RWPE1 (cell line): ENCODE measurements around the gene SLC38A1.

Experiments used
- CTCF ChIA-PET: fragments of 350-600 bp; sonication (Branson Sonifier 250); formaldehyde crosslinking; extraction: SDS; loops from one replicate; lab custom pipeline; 2021; lab: Yijun Ruan, JAX
- POLR2A ChIA-PET: fragments of 400-600 bp; formaldehyde crosslinking; extraction: SDS; loops from one replicate; lab custom pipeline; 2020; ENCODE audit warnings: antibody characterized with exemption; ENCODE audit not compliant: low non-redundant PET; lab: Yijun Ruan, JAX
- DNase-seq: peaks from one replicate; pipeline ENCODE4 v3.0.0; 2012; ENCODE audit warnings: low spot score
- H3K27ac ChIP-seq: fragments of 450-650 bp; 2 replicates; pipeline ENCODE4 v1.5.1; 2017
- TF ChIP-seq, protein P1 (sequence below): fragments of 450-650 bp; conservative IDR thresholded peaks from 2 replicates; pipeline ENCODE4 v1.5.1; 2017; ENCODE audit warnings: low read depth, mild to moderate bottlenecking

SLC38A1 gene

DNA sequence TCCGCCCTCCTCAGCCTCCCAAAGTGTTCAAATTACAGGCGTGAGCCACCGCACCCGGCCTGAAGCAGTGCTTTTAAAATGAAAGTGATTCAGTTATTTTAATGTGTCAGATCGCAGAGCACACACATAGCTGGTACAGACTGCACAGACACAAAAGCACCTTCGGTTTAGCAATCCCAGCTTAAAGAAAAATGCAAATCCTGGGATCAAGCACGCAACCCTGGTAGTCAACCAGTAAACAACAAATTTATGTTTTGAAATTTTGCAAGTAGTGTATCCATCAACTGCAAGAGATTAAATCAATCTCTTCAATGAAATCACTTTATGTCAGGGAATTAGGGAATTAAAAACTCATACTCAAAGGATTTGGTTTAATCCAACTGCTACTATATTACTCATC is 28.4 kb downstream of the SLC38A1 start:
- POLR2A ChIA-PET = no interaction called here
- H3K27ac ChIP-seq = no peak overlapping the region
- CTCF ChIA-PET = no interaction called here
- DNase-seq = no peak
- TF ChIP-seq, protein P1, sequence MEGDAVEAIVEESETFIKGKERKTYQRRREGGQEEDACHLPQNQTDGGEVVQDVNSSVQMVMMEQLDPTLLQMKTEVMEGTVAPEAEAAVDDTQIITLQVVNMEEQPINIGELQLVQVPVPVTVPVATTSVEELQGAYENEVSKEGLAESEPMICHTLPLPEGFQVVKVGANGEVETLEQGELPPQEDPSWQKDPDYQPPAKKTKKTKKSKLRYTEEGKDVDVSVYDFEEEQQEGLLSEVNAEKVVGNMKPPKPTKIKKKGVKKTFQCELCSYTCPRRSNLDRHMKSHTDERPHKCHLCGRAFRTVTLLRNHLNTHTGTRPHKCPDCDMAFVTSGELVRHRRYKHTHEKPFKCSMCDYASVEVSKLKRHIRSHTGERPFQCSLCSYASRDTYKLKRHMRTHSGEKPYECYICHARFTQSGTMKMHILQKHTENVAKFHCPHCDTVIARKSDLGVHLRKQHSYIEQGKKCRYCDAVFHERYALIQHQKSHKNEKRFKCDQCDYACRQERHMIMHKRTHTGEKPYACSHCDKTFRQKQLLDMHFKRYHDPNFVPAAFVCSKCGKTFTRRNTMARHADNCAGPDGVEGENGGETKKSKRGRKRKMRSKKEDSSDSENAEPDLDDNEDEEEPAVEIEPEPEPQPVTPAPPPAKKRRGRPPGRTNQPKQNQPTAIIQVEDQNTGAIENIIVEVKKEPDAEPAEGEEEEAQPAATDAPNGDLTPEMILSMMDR = no peak

DNA sequence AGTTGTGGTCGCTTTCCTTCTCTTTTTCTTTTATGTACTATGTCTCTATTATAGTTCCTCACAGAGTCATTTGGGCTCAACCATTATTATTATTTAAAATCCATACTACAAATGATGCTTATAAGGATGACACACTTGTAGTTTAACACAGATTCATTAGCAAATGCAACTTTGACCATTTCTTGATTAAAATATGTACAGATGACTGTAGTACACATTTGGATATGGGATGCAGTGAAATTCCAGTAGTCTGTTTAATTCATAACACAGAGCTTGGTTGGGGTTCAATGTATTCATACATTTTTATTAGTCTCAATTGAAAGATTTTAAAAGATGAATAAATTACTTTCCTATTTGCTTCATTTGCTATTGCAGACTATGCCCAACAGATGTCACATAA is 30.0 kb downstream of the SLC38A1 start:
- DNase-seq = no peak
- POLR2A ChIA-PET = no interaction called here
- H3K27ac ChIP-seq = no peak overlapping the region
- TF ChIP-seq, protein P1 = no peak
- CTCF ChIA-PET = no interaction called here

DNA sequence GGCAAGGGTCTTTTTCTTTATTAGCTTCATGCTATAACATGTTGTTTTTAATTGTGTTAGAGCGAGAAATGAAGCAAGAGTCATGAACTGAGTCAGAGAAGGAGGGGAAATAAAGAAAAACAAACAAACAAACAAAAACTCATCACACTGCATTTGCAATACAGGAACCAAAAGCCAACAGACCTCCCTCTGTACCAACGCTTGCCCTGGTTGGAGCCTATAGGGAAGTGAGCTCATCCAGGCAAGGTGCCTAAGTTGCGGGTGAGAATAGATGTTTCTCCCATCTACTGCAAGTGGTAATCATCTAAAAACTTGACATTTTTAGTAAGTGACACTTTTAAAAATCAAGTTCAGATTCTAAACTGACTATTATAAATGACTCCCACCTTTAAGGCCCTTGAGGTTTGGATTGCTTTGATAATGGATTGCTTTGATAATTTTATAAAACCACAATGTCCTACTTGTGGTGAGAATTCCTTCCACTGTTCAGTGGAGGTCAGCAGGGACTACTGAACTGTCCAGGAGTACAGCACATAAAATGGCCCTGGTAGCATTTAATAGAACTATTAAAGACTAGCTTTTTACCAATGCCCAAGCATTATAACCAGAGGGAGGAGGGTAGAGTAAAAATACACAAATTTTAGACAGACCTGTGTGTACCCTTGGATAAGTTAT is 31.3 kb downstream of the SLC38A1 start:
- DNase-seq = no peak
- TF ChIP-seq, protein P1 = no peak
- ChIA-PET CTCF (no interaction called here), POLR2A (no interaction called here)
- H3K27ac ChIP-seq = no peak overlapping the region

DNA sequence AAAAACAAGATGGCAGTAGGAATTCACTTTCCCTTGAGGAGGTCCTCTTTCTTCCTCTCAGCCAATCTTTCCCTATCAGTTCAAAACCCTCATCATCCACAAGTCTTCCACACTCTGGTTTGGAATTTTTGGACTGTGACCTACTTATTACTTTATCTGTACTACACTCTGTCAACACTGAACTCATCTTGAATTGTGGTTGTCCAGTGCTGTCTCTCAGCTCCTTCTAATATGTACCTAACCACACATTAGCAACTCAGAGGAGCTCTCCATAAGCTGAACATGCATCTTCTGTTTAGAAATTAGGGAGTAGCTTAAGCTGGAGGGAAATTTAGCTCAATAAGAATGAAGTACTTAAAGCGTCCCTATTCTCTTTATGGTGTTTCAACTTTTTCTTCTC is 34.8 kb downstream of the SLC38A1 start:
- CTCF ChIA-PET = no interaction called here
- H3K27ac ChIP-seq = no peak overlapping the region
- POLR2A ChIA-PET = no interaction called here
- DNase-seq = no peak
- TF ChIP-seq, protein P1 = no peak

DNA sequence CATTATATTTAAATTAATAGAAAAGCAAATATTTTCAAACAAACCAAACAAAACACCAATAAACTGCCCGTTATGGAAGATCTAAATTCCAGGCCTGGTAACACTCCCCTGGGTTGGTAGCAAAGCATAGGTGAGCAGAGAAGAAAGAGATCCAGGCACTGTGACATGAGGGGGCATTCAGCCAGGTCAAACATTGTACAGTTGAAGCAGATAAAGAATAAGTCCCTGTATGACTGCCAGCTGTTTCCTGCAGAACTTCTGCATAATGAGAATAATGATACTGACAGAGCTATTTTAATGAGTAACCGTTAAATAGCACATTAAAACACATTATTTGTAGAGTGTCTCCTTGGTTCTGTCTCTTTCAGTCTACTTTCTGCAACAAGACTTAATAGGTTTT is 35.4 kb downstream of the SLC38A1 start:
- H3K27ac ChIP-seq = no peak overlapping the region
- TF ChIP-seq, protein P1 = no peak
- CTCF ChIA-PET = interaction anchor here (0.6 kb wide), 1 partner anchor 17 kb away, joined by 3 read pairs; no protein-coding TSS in a partner anchor
- POLR2A ChIA-PET = no interaction called here
- no peak for DNase-seq

DNA sequence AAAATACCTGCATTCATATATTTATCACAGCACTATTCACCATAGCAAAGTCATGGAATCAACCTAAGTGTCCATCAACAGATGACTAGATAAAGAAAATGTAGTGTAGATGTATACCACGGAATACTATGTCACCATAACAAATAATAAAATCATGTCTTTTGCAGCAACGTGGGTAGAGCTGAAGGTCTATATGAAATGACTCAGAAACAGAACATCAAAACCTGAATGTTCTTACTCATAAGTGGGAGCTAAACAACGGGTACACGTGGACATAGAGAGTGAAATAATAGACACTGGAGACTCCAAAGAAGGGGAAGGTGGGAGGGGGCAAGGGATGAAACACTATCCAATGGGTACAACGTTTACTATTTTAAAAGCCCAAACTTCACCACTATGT is 37.9 kb downstream of the SLC38A1 start:
- no peak for DNase-seq
- ChIA-PET CTCF (no interaction called here), POLR2A (no interaction called here)
- no peak overlapping the region for H3K27ac ChIP-seq
- TF ChIP-seq, protein P1 = no peak
